ENCODE measurements around the gene TLE1. TPM values are rescaled to one million over a fixed set of nuclear protein-coding genes. Genes with fewer than 3 reads are reported as not detected.
A peak's percentile ranks its signal among the peaks of the same experiment; 100 is the strongest.
"Not testable (repeated sequence)": the region's sequence is repeated elsewhere in the genome, so short reads cannot be mapped to it uniquely, and the experiment has no call there.

Gene TLE1
- total RNA-seq, 1 donor from 2014 or later: 17.9 TPM

DNA sequence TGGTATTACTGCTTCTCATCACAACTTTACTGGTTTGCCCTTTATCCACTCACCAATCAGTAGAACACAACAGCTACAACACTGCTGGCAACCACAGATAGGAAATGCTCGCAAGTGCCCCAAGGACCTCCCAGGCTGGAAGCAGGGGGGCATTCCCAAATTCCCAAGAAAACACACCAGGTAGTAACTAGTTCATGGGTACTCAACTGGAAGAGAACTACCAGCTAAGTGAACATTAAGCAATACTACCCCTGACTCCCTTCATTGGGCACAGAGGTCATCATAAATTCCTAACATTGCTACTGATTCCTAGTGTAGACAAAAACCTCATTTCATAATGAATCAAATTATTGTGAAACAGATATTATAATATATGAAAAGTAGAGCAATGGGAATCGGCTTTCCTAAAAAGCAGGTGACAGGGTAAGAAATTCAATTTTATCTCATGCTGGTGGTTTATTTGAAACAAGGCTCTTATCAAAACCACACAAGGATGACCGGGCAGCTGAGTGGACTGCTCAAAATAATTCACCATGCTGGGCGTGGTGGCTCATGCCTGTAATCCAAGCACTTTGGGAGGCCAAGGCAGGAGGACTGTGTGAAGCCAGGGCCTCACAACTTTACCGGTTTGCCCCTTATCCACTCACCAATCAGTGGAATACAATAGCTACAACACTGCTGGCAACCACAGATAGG is 81.6 kb downstream of the TLE1 start:
- no peak overlapping the region for H3K27ac ChIP-seq
- no peak for DNase-seq
- intact Hi-C loops (cut with DNase I): no loop called here
- no peak overlapping the region for H3K4me3 ChIP-seq
- no peaks in the 10 kb centered on the region for H3K9me3 ChIP-seq
- H3K36me3 ChIP-seq: peaks cover 38% of the 10 kb centered on the region
- TF ChIP-seq CTCF (IDR thresholded peaks at IDR 0.05): no peak
- H3K27me3 ChIP-seq (ENCODE audit: low read depth): no peaks in the 10 kb centered on the region
- no peak for ATAC-seq
- H3K4me1 ChIP-seq: peaks cover 11% of the 10 kb centered on the region

GRCh38 chr9:81606261-81606660 is 83.1 kb downstream of the TLE1 start:
- H3K27me3 ChIP-seq (ENCODE audit: low read depth); H3K9me3 ChIP-seq; ATAC-seq; intact Hi-C loops (cut with DNase I); DNase-seq; H3K27ac ChIP-seq; H3K4me3 ChIP-seq: not testable (repeated sequence)
- Histone ChIP-seq H3K4me1 (peaks cover 11% of the 10 kb centered on the region), H3K36me3 (peaks cover 27% of the 10 kb centered on the region)

DNA sequence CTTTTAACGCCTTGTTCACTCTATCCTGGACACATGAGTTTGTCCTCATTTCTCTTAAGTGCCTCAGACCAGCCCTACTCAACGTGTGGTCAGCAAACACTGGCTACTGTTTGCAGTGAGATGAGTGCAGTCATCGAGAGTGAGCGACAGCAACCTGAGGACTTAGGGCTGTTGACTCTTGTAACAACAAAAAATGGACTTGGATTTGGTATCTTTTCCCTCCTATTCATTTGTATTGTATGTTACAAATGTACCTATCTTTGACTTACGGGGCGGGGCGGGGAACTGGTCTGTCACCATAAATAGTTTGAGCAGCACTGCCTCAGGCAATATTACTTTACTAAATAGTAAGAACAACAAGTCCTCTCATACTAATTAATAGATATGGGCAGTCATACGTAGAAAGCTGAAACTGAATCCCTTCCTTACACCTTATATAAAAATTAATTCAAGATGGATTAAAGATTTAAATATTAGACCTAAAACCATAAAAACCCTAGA is 84.1 kb downstream of the TLE1 start:
- peak; percentile 57 for DNase-seq
- intact Hi-C loops (cut with DNase I): no loop called here
- H3K9me3 ChIP-seq: no peaks in the 10 kb centered on the region
- peak; percentile 96 to 97 for ATAC-seq
- H3K27me3 ChIP-seq (ENCODE audit: low read depth): no peaks in the 10 kb centered on the region
- H3K4me1 ChIP-seq: peaks cover 11% of the 10 kb centered on the region
- no peak for TF ChIP-seq CTCF (IDR thresholded peaks at IDR 0.05)
- peaks cover 22% of the 10 kb centered on the region for H3K36me3 ChIP-seq
- no peak overlapping the region for H3K27ac ChIP-seq
- H3K4me3 ChIP-seq: no peak overlapping the region

GRCh38 chr9:81604306-81605169 is 84.8 kb downstream of the TLE1 start:
- peak in 1 of 2 donors; percentile 4 for ATAC-seq
- intact Hi-C loops (cut with DNase I): no loop called here
- H3K9me3 ChIP-seq: no peaks in the 10 kb centered on the region
- no peak for TF ChIP-seq CTCF (IDR thresholded peaks at IDR 0.05)
- H3K27ac ChIP-seq: no peak overlapping the region
- H3K36me3 ChIP-seq: peaks cover 17% of the 10 kb centered on the region
- H3K4me1 ChIP-seq: peaks cover 11% of the 10 kb centered on the region
- H3K4me3 ChIP-seq: no peak overlapping the region
- no peak for DNase-seq
- H3K27me3 ChIP-seq (ENCODE audit: low read depth): no peaks in the 10 kb centered on the region

DNA sequence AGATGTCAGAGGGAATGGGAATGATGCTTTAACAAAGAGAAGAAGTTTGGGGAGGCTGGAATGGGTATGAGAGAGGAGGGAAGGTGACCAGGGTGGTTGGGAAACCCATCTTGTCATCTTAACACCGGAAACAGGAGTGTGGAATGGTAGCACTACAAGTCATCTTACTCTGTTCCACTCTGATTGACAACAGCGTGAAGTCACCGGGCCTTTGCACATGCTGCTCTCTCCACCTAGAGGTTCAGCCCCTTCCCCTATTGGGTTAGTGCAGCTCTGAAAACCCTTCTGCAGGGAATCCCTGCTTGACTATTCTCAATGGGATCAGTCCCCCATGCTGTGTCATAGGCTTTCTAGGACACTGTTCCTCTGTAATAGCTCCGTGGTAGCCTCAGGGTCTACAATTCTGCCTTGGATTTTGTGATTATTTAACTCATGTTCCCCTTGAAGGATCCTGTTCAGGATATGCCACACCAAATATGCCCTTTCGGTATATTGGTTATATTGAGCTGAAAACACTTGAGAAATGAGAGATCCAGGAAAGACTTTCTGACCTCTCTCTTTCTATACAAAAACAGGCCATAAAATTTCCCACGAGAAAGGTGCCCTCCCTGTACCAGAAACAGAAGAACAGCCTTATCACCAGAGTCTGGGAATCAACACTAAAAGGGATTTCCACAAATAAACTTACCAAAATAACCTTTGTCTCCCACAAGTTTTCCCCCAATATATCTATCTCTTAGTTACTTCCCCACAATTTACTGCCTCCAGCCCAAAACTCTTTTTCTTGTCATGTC is 86.3 kb downstream of the TLE1 start:
- DNase-seq: no peak
- no peak for ATAC-seq
- H3K27me3 ChIP-seq (ENCODE audit: low read depth): no peaks in the 10 kb centered on the region
- H3K4me1 ChIP-seq: peaks cover 11% of the 10 kb centered on the region
- peaks cover 11% of the 10 kb centered on the region for H3K36me3 ChIP-seq
- no peak overlapping the region for H3K27ac ChIP-seq
- no peak for TF ChIP-seq CTCF (IDR thresholded peaks at IDR 0.05)
- intact Hi-C loops (cut with DNase I): no loop called here
- no peaks in the 10 kb centered on the region for H3K9me3 ChIP-seq
- no peak overlapping the region for H3K4me3 ChIP-seq
